IPS DF 4.7 (cell line): ENCODE measurements around the gene GLTPD2.

ENCODE experiments used
- DNase-seq: peaks from one replicate; pipeline ENCODE4 v3.0.0-alpha.2; 2013; ENCODE audit warnings: low spot score; ENCODE audit errors: extremely low read depth

The GLTPD2 gene

DNA sequence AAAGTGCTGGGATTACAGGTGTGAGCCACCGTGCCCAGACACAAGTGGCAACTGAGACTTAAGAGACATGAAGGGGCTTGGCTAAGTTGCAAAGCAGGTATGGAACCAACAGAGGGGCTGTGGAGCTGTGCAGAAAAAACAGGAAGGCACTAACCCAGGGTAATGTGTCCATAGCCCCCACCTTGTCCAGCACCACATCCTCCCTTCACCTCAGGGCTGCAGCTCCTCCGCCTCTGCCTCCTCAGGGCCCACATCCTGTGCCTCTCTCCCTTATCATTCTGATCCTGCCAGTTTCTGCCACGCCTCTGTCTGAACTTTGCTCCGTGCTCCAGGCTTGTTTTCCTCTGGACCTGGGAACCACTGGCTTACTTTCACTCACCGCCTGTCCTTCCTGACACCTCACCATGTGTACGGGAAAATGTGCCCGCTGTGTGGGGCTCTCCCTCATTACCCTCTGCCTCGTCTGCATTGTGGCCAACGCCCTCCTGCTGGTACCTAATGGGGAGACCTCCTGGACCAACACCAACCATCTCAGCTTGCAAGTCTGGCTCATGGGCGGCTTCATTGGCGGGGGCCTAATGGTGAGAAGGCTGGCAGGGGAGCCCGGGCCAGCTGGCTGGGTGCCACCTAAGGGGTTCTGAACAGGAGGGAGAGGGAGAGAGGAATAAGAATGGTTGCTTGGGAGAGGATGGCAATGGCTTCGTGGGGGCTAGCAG is 17.1 kb upstream of the GLTPD2 start, which contains the start of gene TM4SF5:
Gene TM4SF5 (plus strand): TSS at position 368 of the 716 bp plus-strand sequence. CDS start 37 bp downstream, at position 405.
- no peak for DNase-seq

DNA sequence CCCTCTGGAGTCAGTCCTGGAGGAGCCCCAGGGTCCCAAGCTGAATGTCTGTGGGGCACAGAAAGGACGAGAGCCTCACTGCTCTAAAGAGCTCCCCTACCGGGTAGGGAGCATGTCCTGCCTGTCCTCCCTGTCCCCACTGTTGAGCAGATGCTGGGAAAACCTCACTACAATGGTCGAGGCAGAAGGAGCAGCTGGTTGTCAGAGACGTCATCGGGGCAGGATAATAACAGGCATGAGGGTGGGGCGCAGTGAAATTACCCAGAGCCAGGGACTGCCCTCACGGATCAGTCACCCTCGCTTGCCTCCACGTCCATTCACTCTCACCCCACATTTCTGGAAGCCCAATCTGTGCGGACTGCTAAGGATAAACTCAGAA is 16.5 kb upstream of the GLTPD2 start:
- DNase-seq = no peak

DNA sequence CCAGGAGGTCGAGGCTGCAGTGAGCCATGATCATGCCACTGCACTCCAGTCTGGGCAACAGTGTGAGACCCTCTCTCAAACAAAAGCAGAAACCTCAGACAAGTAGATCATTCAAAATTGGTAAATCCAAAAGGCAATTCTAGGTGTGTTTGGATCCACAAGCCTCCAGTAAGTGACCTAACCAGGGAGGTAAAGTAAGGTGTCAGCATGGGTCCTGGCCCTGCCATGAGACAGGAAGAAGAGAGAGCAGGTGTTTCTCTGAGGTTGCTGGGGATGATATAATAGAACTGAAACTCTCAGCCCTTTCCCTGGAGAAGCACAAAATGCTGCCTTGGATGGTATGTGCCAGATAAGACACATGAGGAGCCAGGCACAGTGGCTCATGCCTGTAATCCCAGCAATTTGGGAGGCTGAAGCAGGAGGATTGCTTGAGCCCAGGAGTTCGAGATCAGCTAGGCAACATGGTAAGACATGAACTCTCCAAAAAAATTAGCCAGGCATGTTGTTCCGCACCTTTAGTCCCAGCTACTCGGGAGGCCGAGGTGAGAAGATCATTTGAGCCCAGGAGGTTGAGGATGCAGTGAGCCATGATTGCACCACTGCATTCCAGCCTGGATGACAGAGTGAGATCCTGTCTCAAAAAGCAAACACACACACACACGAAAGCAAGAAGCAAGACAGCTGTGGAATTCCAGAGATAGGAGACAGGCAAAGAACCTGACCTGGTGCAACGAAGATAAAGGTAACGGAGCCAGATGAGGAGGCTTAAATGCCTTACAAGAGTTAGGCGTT is 10.6 kb upstream of the GLTPD2 start:
- no peak for DNase-seq

DNA sequence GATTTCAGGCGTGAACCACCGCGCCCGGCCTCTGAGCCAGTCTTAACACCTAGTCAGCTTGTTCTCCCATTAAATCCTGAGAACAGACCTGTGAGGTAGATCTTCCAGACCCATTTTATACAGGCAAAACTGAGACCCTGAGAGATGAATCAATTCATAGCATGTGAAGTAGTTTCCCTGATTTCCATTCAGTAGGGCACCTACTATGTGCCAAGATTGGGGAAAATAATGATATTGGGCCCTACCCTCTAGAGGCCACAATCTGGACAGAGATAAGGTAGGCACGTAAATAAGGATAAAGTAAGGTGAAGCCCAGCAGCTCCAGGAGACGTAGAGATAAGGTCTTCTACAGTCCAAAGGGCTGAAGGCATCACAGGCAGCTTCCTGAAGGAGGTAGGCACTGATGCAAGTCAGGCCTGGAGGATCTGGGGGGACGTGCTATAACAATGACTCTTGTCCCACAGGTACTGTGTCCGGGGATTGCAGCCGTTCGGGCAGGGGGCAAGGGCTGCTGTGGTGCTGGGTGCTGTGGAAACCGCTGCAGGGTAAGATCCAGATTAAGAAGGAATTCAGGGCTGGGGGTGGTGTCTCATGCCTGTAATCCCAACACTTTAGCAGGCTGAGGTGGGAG is 8.3 kb upstream of the GLTPD2 start:
- DNase-seq = no peak

DNA sequence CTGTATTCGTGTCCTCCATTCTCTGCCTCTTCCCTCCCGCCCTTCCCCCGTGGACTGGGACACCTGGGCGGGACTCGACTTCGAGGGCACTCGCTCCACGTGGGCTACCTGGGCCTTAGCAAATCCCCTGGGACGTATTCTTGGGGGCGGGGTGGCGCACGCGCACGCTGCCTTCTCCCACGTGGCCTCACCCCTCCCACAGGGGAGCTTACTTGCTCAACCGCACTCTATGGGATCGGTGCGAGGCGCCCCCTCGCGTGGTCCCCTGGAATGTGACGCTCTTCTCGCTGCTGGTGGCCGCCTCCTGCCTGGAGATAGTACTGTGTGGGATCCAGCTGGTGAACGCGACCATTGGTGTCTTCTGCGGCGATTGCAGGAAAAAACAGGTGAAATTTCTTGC is 6.1 kb upstream of the GLTPD2 start:
- no peak for DNase-seq

DNA sequence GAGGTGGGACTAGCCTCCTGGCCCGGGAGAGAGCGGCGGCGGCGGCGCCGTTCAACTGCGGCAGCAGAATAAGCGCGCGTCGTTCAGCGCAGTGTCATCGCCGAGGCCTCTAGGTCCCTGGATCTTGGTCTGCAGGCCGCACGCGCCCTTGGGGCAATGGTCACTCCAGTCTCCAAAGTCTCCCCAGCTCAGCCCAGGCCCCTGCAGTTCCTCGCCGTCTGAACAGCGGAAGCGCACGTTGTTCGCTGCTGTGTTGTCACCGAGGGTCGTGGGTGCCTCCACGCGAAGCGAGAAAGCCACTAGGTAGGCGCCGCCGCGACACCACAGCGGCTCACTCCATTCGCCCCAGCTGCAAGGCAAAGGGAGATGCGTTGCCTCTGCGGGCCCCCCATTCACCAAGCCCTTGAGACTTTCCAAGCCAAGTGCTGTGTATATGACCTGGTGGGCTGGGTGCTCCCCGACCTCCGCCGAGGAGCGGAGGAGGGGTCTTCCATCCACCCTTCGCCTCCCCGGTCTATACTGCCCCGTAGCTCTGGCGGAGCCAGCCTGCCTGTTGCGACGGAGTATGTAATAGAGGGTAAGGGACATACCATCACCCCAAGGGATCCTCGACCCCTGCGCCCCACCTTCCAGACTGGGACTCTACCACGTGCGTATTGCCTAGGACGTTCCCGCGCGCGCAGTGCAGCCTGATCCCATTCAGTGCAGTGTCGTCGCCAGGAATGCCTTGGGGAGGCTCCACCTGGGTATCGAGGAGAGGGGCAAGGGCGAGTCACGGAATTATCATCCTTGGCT is 3.3 kb upstream of the GLTPD2 start:
- no peak for DNase-seq

DNA sequence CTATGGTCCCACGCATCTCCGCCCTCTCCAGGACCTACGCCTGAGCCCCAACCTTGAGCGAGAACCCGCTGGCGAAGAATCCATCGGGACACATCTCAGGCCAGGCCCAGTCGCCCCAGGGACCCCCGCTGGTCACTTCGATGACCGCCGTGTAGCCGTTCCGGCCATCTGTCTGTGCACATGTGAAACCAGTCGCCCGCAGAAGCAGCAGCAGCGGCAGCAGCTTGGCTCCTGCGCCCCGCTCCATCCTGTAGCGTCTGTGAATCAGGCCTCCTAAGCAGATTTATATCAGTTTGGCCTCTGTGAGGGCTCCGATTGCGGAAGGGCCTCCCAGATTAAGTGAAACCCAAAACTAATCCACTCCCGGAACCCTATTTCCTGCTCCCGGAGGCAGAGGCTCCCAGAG is 2.7 kb upstream of the GLTPD2 start, which contains the start of gene VMO1:
Gene VMO1 (minus strand): TSS at position 259 of the 406 bp plus-strand sequence. CDS start 12 bp downstream, at position 247.
- DNase-seq = no peak

DNA sequence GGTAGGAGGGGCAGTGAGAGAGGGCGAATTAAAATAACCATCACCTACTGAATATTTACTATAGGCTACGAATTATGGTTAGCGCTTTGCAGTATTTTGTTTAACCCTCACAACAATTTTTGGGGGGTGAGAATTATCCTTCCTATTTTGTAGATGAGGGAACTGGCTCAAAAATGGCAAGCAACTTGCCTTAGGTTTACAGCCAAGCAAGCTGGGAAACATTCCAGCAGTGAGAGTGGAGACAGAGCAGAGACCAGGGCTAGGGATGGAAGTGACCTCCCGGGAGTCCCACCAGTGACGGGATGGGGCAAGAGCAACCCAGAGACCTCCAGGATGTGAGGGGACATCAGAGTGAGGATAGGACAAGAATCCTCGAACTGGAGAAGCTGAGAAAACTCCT is 2.2 kb upstream of the GLTPD2 start:
- no peak for DNase-seq

DNA sequence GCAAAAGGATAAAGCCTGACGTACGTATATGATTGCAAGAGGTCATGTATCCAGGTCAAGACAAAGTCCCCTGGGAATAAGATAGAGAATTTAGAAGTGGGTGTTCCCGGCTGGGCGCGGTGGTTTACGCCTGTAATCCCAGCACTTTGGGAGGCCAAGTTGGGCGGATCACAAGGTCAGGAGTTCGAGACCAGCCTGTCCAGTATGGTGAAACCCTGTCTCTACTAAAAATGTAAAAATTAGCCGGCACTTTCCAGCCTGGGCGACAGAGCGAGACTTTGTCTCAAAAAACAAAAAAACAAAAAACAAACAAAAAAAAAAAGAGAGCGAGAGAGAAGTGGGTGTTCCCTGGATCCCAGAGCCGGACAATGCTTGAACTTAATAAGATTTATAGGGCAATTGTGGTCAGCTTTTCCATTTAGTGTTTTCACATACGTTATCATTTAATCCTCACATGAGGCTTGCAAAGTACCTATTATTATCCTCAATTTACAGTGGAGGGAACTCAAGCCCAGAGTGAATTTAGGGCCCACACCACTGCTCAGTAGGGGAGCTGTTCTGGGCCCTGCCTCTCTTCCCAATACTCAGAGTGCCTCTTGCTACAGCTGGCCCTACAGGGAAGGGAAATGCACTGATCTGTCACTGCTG is 481 bp upstream of the GLTPD2 start:
- no peak for DNase-seq

DNA sequence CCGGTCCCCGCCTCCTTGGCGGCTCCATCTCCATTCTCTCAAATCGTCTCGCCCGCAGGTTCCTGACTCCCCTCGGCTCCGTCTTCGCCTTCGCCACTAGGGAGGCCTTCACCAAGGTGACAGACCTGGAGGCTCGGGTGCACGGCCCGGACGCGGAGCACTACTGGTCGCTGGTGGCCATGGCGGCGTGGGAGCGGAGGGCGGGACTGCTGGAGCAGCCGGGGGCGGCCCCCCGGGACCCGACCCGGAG is 862 bp downstream of the GLTPD2 start:
- no peak for DNase-seq

DNA sequence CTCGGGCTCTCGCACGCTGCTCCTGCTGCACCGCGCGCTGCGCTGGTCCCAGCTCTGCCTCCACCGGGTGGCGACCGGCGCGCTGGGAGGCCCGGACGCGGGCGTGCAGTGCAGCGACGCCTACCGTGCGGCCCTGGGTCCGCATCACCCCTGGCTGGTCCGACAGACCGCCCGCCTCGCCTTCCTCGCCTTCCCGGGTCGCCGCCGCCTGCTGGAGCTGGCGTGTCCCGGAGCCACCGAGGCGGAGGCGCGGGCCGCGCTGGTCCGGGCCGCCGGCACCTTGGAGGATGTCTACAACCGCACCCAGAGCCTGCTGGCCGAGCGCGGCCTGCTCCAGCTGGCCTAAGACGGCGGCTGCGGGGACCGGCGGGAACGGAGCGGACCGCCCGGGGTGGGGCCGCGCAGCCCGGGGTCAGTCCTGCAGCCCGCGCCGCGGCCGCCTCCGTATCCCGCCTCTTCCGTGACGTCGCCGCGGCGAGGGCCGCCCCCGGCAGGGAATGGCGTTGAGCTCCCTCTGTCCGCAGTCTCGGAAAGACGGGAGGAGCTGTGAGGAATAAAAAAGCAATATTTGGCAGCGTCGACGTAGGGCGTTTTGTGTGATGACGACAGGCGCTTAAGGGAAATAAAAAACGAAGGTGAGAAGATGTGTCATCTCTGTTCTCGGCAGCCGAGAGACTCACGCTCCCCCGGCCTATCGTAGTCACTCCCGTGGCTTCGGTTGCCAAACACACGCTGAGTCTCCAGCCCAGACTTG is 1.4 kb downstream of the GLTPD2 start:
- DNase-seq = no peak

DNA sequence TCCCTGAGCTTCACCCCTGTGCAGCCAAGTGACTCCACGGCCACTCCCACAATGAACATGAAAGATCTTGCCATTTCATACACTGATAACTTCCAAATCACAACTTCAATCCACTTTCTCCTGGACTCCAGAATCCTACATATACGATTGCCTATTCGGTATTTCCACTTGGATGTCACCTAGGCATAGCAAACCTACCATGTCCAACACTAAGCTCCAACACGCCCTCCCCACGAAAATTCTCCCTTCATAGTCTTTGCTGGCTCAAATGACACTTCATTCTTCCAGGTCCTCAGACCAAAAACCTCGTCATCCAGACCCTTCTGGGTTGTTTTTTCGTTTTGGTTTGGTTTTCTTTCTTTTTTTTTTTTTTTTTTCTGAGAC is 1.9 kb downstream of the GLTPD2 start:
- DNase-seq = no peak

DNA sequence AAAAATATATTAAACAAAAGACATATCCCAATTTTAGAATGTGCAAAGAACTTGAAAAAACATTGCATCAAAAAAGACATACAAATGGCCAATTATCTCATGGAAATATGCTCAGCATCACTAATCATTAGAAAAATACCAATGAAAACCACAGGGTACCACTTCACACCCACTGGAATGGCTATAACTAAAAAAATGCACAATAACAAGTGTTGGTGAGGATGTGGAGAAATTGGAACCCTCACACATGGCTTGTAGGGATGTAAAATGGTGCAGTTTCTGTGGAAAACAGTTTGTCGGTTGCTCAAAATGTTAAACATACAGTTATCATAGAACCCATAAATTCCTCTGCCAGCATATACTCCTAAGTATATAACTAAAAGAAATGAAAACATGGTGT is 6.4 kb downstream of the GLTPD2 start:
- DNase-seq = no peak

DNA sequence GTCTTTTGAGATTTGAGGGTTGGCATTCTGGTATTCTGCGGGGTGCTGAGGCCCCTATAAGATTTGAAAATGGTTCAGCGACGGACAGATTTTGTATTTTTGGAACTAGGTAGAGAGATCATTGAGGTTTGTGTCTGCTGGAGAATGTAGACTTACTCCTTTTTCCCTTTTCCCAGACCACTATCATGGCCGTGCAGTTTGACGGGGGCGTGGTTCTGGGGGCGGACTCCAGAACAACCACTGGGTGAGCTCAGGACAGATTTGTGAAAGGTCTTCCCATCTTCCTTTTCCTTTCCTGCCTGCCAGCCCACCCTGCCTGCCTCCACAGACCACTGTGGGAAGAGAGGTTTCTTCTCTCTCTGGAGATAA is 7.8 kb downstream of the GLTPD2 start:
- DNase-seq = no peak

DNA sequence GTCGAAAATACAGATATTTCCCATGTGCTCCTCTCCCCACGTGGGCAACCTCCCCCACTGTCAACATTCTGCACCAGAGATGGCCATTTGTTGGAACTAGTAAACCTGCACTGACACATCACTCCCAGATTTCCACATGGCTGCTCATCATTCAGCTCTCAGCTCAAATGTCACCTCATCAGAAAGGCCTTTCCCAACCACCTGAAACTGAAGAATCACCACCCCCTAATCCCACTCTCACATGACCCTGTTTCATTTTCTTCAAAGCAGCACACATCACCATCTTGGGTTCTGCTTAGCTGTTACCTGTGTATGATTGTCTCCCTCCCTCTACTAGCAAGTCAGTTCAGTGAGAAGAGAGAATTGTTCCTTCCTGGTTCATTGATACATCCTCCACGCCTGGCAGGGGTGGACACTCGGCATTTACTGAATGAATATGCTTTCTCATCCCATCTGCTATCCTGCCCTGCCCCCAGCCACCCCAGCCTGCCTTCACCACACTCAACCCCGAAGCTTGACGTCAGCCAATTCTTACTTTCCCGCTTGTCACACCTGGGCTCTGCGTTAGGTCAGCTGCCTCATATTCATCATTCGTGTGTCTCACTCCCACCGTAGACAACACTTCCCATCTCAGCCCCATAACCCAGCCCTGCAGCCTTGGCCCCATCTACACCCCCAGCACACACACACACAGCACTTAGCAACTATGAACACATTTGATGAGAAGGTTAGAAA is 11.9 kb downstream of the GLTPD2 start:
- DNase-seq = no peak

DNA sequence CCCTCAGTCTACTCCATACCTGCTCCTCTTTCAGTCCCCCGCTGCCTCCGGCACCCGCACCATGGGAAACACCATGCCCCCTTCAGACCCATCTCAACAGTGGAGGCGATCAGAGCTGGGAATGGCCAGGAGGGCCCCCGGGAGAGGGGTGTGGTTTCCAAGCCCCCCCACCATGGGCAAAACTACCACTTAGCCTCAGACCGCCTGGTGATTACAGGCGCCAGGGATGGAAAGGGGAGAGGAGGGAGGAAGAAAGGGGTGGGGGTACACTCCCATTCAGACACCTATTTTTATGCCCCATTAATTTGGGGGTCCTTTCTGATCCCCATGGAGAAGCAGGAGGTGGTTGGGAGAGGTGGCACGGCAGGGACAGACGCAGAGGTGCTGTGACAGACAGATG is 13.5 kb downstream of the GLTPD2 start, which contains the start of gene C17orf114:
Gene C17orf114 (minus strand): TSS at position 101 of the 400 bp plus-strand sequence.
- DNase-seq = no peak

DNA sequence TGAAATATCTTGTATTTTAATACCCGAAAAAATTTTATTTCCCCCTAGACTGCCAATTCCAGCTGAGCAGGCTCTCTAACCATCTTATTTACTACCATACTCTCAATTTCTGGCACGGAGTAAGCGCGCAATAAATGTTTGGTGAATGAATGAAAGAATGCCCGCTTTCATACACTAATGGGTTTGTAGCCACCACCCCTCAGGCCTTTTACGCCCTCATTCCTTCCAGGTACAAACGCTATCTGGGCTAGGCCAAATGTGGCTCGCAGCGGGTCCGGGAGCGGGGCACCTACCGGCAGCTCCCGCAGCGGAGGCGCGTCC is 17.7 kb downstream of the GLTPD2 start:
- DNase-seq = no peak

DNA sequence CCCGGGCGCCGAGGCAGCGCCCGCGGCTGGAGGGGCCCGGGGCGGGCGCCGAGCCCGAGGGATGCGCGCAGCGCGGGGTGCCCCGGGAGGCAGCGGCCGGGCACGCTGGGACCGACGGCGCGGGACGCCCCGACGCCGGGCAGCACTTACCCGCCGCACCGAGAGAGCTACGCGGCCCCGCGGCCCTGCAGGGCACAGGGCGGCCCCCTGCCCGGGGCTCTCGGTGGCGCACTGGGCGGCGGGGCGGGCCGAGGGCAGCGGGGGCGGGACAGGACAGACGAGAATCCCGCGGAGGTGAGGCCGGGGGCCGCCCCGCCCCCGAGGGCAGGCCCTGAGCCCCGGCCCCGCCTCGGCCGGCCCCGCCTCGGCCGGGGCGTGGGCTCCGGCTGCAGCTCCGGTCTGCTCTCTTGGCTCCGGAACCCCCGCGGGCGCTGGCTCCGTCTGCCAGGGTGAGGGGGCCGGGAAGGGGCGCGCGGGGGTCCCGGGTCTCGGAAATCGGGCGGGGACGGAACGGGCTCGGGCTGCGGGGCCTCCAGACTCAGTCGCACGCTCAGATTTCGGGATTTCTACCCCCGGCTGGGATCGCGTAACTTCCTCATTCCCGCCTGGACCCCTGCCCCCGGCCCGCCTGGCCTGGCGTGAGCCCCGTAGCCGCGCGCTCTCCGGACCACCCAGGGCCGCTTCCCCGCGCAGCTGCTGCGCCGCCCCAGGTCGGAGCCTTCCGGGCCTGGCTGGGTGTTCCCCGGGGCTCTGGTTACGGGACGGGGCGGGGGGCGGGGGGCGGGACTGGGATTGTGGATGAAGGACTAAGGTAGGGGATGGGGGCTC is 18.2 kb downstream of the GLTPD2 start, which contains the start of gene PLD2:
Gene PLD2 (plus strand): TSS at position 376 of the 828 bp plus-strand sequence. CDS start 621 bp downstream, outside the sequence.
- DNase-seq = no peak
